Effector CD8-positive, alpha-beta T cell (primary cell): ENCODE measurements around the gene ARHGEF40.

Source experiments
- DNase-seq: peaks from one replicate; lab custom pipeline; 2025; lab: John Stamatoyannopoulos, UW

ARHGEF40 gene

DNA sequence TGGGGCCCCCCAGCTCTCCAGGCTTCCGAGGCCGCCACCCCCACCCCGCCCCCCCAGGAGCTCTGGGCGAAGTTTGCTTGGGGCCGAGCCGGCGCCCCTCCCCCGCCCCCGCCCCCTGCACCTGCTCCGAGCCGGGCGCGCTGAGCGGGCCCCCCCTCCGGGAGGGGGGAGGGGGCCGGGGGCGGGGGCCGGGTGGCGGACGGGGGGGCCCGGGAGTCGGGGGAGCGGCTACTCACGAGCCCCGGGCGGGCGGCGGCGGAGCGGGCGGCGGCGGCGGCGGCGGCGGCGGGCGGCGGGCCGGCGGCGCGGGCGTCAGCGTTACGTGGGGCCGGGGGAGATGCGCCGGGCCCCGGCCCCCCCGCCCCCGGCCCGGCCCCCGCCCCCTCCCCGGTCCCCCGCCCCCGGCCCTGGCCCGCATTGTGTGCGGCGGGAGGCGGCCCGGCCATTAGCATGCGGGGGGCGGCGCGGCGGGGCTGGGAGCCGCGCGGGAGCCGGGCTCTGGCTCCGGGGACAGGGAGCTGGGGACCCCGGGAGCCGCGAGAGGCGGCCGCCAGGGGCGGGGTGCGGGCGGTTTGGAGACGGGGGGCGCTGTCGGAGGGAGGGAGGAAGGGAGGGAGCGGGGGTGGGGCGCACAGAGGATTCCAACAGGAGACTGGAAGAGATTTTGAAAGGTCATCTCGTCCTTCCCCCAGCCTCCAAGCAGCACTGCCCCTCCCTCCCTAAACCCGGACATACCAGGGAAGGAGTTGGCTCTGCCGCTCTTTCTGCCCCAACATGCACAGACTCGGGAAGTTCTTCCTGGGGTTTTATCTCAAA lies 28.2 kb downstream of the ARHGEF40 start, which contains the start of gene ZNF219:
ZNF219 (minus strand) TSS at position 580 of the 816 bp plus-strand sequence. CDS start 5,064 bp downstream, outside the sequence.
- DNase-seq = peak; percentile 34

DNA sequence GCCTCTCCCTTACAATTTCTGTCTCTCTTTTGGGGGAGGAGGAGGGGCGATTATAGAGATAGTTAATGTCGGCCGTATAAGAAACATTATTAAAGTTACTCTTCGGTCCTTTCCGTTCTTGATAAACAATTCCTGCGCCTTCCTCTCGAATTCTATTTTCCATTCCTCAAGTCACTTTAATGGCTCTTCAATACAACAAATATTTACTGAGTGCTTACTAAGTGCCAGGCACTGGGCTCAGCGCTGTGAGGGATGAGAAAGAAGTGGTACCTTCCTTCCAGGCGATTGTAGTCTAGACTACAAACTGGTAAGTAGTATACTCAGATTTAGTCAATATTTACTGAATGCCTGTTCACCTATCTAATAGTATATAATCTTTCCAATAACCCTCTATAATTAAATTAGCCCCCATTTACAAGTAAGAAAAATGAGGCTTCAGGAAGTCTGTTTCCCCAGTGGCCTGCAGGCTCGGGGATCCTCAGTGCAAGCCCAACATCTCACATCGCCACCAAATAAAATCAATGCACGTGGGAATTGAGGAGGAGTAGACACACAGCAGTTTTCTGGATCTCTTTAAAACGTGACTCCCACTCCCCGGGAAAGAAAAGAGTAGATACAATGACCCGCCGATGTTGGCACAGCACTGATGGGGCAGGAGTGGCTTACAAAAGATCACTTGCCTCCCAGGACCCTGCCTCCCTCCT lies 28.9 kb downstream of the ARHGEF40 start:
- DNase-seq = no peak

DNA sequence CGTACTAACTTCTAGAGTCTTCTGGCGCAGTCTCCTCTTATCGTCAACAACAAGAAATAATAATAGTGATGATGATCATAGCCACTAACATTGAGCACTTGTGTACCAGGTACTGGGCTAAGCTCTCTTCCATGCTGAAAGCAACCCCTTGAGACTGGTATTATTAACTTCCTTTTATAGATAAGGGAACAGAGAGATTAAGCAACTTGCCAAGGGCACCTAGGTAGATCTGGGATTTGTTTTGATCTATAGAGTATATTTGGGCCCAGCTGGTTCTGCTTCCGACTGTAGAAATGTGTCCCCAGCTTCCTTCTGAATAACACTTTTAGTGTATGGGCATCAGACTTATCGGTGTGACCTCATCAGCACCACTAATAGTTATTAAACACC lies 29.5 kb downstream of the ARHGEF40 start:
- no peak for DNase-seq

DNA sequence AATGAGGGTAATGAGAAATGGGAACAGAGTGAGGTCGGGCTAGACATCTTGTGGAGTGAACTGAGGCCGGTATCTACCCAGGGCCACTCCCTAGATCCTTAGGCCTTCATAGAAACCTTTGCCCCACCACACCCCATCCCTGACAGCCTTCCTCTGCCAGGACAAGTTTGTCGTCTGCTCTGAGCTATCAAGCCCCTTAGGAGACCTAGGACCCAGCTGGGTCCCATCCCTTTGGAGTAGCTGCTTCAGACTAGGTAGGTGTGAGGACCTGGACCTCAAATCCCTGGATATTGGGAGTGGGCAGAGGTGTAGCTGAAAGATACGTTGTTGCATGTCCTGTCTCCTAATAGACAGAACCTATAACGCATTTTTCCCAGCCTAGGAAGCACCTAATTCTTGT lies 30.8 kb downstream of the ARHGEF40 start, which contains the start of gene TMEM253:
TMEM253 (plus strand) TSS at position 136 of the 400 bp plus-strand sequence. CDS start 278 bp downstream, outside the sequence.
- DNase-seq = no peak

DNA sequence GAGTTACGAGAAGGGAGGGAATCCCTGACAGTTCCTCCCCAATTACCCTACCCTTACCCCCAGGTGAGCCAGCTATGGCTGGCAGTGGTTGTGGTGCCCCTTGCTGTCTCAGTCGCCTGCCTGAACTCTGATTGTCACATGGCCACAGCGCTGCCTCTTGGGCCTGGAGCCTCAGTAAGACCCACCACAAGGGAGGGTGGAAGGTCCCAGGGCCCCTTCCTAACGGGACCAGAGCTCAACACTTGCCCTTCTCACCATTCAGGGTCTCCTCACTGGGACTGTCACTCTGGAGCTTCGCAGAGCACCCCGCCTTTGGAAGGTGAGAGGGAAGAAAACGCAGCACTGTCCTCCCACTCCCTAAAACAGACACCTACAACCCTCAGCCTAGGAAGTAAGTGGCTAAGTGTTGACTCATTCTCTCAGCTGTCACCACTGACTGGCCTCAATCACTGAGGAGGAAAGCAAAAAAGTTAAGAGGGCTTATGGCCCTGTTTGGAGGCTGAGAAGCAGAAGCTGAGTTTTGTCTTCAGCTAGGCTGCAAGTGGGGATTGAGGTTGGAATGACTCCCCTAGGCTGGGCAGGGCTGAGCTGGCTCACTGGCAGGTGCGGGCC lies 31.8 kb downstream of the ARHGEF40 start:
- no peak for DNase-seq

- DNase-seq = no peak
Observed at GRCh38 chr14:21102521-21103410, 32.7 kb downstream of the ARHGEF40 start.

GRCh38 chr14:21103411-21103709 lies 33.3 kb downstream of the ARHGEF40 start:
- no peak for DNase-seq

GRCh38 chr14:21103710-21104447 lies 33.8 kb downstream of the ARHGEF40 start:
- DNase-seq = peak; percentile 83

- DNase-seq = peak; percentile 43
Observed at GRCh38 chr14:21104448-21105060, 34.5 kb downstream of the ARHGEF40 start.

- DNase-seq = no peak
Observed at GRCh38 chr14:21105095-21105494, 35.0 kb downstream of the ARHGEF40 start.

GRCh38 chr14:21106176-21106497 lies 36.0 kb downstream of the ARHGEF40 start:
- no peak for DNase-seq

DNA sequence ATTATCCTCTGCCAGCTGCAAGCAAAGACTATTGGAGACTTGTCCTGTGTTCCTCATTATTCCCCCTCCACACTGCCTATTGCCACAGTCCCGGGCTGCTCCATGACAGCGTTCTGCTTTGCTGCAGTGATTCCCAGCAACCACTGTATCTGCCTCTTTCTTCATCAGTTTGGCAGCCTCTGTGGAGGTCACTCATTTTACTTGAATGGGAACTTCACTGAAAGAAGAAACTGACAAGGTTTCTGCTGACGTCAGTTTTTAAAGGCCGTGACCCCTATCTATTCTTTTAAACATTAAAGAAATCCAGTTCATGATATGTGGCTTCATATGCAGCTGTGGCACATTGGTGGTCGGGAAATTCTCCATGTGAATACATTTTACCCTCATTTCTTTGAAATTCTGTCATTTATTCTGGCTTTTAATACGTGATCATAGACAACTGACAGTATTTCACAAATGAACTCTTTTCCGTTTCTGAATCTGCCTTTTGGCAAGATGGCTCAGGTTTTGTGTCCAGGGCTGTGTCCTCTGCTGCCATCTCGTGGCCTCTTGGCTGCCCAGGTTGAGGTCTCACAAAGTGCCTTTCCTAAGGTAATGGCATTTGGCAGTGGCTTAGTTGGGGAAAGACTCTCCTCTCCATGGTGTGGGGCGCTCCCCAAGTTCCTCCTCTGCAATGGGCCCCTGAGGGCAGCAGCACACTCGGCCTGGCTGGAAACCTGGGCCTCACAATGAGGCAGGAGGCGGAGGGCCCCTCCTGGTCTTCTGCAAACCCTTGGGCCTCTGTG lies 36.6 kb downstream of the ARHGEF40 start:
- DNase-seq = peak; percentile 49

DNA sequence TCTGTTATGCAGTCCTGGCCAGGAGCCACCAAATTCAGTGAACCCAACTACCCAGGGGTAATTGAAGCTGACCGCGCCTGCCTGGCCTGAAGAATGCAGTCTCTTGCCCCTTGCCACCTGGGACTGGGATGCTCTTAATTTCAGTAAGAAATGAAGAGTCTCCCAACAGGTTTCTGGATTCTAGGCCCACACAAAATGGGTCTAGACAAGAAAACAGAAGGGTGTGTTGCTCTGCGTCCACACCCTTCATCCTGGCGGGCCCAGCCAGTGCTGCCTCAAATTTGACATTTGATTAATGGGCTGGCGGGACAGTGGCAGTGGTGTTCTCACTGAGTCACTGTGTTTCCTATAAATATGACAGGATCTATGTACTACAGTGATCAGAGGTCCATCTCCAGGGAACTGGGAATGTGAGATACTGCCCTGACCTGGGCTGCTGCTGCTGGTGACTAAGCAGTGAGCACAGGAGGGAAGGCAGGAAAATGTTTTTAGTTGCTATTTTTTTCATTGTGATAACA lies 37.2 kb downstream of the ARHGEF40 start:
- DNase-seq = no peak

DNA sequence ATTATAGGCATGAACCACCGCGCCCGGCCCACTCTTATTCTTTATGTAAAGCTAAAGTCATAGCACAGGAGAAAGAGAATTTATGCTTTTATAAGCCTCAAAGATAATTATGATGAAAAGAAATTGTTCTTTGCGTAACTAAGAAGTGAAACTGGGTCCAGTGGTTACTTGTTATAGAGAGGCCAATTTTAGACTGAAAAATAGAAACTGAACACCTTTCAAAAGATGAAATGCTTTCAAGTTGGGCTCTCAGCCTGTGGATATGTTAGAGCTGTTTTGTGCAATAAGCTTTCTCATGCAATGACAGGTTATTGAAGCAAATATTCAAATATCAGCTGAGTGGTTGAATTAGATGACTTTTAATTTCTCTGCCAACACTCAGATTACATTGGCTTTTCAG lies 38.7 kb downstream of the ARHGEF40 start:
- no peak for DNase-seq

DNA sequence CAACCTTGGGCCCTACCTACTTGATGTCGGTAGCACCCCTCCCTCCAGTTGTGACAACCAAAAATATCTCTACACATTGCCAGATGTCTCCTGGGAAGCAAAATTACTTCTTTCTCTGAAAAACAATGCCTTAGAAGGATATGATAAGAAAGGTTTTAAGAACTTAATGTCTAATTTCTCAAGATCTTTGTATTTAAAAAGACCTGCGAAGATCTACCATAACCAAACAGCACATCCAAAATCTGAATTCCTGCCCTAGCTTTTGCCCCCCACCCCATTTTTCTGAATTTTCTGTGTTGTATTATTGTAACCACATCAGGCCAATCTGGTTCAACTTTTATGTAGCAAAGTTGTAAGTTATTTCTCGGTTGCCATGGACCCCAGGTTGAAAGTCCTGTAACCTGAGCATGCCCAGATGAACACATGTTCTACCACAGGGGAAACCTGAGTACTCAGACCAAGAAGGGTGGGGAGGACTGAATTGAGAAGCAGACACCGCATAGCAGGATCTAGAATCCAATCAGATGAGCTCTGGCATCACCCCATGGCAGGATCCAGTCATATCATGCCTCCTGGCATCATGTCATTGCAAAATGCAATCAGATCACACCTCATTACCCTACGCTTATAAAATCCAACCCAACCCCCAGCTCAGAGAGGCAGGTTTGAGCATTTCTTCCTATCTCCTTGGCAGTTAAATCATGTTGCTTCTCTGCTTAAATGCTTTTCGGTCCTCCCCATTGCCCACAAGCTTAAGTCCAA lies 39.5 kb downstream of the ARHGEF40 start:
- DNase-seq = no peak

- no peak for DNase-seq
Observed at GRCh38 chr14:21112255-21112654, 42.2 kb downstream of the ARHGEF40 start.

- no peak for DNase-seq
Observed at GRCh38 chr14:21113369-21113768, 43.3 kb downstream of the ARHGEF40 start.

DNA sequence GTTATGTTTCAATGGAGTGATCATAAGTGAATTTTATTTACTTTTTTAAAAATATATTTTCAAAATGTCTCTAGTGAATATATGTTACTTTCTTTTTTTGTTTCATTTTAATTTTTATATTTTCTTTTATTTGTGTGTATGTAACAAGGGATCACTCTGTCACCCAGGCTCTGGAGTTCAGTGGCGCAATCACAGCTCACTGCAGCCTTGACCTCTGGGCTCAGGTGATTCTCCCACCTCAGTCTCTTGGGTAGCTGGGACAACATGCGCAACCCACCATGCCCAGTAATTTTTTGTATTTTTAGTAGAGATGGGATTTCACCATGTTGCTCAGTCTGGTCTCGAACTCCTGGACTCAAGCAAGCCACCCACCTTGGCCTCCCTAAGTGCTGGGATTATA lies 48.8 kb downstream of the ARHGEF40 start:
- DNase-seq = no peak

DNA sequence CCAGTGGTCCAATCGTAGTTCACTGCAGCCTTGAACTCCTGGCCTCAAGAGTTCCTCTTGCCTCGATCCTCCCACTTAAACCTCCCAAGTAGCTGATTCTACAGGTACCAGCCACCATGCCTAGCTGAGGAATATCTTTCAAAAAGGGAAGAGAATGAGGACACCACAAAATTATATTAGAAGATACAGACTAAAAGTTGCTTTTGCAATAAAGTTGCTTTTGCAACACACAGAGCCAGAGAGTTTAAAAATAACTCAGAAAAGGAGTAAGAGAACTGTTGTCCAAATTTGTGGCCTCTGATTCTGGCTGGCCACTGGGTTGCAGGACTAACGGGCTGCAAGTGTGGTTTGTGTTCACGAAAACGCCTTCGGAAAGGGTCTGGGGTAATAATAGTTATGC lies 50.6 kb downstream of the ARHGEF40 start:
- no peak for DNase-seq
